Measurements from ENCODE around the gene PPP1R17.

DNA sequence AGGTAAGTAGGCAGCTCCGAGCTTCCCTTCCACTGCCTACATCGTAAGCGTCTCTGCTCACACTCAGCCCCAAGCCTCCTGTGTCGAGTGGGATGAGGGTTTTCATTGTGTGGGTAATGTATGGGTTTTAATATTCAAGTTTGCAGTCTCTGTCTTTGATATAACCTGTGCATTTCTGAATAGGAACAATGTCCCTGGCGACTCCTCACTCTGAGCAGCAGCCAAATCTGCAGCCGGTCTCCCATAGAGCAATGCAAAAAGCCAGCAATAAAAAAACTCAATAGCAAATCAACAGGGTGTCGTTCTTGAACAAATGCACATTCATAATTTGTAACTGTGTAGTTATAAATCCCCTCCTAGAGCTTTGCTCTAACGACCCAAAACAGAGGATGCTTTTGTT, 33.4 kb downstream of the PPP1R17 start:
- TF ChIP-seq, protein P1, sequence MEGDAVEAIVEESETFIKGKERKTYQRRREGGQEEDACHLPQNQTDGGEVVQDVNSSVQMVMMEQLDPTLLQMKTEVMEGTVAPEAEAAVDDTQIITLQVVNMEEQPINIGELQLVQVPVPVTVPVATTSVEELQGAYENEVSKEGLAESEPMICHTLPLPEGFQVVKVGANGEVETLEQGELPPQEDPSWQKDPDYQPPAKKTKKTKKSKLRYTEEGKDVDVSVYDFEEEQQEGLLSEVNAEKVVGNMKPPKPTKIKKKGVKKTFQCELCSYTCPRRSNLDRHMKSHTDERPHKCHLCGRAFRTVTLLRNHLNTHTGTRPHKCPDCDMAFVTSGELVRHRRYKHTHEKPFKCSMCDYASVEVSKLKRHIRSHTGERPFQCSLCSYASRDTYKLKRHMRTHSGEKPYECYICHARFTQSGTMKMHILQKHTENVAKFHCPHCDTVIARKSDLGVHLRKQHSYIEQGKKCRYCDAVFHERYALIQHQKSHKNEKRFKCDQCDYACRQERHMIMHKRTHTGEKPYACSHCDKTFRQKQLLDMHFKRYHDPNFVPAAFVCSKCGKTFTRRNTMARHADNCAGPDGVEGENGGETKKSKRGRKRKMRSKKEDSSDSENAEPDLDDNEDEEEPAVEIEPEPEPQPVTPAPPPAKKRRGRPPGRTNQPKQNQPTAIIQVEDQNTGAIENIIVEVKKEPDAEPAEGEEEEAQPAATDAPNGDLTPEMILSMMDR (IDR thresholded peaks at IDR 0.05): no peak
- no peak for TF ChIP-seq ZFX (IDR thresholded peaks at IDR 0.05; ENCODE audit: borderline replicate concordance)

All from 22Rv1 (cell line).